ENCODE measurements around the gene RALGPS1.

DNA sequence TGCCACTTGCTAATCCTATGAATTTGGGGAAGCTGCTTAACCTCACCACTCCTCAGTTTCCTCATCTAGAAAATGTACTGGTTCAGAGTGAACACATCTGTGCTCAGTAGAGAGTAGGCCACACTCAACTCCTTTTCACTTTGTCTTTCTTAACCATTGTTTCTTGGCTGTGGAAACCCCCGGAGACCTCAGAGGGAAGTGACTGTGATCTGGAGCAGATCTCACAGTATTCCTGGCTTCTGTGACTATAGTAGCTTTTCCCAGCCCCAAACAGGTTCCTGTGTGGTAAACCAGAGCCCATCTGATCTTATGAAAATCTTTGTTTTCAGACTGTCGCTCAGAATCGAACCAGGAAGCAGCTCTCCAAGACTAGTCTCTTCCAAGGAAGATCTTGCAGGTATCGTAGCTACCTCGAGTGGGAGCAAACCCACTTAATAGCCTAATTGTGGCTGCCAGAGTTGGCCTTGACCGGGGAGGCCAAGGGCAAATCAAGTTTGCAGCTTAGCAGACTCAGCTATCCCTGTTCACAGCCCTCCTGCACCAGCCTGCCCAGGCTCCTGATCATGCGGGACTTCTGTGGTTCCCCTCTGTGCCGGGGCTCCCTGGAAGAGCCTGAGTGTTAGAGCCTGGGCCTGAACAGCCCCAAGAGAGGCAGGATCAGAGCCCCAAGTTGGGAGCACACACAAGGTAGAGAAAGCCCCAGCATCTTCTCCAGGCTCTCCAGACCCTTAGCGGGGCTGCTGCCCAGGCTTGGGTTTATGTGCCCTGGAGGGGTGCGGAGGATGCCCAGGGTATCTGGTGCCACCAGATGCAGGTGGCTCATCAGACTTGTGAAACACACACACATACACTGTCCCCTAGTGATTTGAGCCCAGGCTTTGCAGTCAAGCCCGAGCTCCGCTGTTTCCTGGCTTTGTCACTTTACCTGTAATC lies 260.1 kb downstream of the RALGPS1 start:
- TF ChIP-seq, protein P1, sequence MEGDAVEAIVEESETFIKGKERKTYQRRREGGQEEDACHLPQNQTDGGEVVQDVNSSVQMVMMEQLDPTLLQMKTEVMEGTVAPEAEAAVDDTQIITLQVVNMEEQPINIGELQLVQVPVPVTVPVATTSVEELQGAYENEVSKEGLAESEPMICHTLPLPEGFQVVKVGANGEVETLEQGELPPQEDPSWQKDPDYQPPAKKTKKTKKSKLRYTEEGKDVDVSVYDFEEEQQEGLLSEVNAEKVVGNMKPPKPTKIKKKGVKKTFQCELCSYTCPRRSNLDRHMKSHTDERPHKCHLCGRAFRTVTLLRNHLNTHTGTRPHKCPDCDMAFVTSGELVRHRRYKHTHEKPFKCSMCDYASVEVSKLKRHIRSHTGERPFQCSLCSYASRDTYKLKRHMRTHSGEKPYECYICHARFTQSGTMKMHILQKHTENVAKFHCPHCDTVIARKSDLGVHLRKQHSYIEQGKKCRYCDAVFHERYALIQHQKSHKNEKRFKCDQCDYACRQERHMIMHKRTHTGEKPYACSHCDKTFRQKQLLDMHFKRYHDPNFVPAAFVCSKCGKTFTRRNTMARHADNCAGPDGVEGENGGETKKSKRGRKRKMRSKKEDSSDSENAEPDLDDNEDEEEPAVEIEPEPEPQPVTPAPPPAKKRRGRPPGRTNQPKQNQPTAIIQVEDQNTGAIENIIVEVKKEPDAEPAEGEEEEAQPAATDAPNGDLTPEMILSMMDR (IDR thresholded peaks at IDR 0.05; ENCODE audit: low read depth, low read length) = no peak
- no peak for TF ChIP-seq MAX (IDR thresholded peaks at IDR 0.05; ENCODE audit: low read depth, low read length)
- TF ChIP-seq POLR2A (IDR thresholded peaks at IDR 0.05; ENCODE audit: extremely low read depth, insufficient read length) = no peak
